ENCODE measurements around the gene TFAP2B.
A peak's percentile ranks its signal among the peaks of the same experiment; 100 is the strongest.

TFAP2B gene

DNA sequence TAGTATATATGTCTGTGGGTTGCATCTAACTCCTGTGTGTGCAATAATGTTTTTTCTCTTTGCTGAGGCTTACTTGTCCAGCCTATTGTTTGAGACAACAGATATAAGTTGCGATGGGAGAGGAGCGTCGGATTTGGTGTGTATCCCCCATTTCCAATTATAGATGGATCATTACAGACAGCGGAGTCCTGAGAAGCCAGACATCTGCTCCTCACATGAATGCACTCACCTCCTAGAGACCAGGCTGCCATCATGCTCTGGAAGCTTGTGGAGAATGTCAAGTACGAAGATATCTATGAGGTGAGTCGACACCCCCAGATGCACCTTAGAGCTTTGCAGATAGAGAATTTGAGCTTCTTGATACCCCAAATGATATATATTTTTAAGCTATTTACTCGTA is at the start of gene TFAP2B:
Gene TFAP2B (plus strand): TSS at position 199 of the 400 bp plus-strand sequence. CDS start 21 bp downstream, at position 220.
- no peaks in the 10 kb centered on the region for H3K36me3 Mint-ChIP-seq
- no peak within 1 kb of the TSS for H3K27ac Mint-ChIP-seq
- H3K9me3 Mint-ChIP-seq (ENCODE audit: low read depth): no peaks in the 10 kb centered on the region
- H3K27me3 Mint-ChIP-seq: peaks cover 47% of the 10 kb centered on the region
- peaks cover 32% of the 10 kb centered on the region for H3K4me1 Mint-ChIP-seq (ENCODE audit: low read depth)
- H3K4me3 Mint-ChIP-seq: no peak within 1 kb of the TSS

DNA sequence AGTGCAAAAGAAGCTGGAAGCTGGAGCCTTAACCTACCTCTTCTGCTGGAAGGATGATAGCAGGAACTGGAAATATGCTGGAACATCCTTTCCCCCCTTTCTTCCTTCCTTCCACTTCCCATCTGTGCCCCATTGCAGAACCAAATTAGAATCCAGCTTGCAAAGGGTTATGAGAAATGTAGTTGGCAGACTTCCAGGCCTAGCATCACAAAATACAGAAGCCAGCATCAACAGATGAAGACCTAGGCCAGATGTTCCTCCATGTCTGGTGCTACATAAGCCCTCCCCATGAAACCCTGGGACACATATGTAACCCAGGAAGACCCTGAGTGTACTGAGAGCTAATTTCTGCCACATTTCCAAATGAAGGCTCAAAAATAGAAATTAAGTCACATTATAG is 40.0 kb upstream of the TFAP2B start:
- Mint-ChIP-seq H3K27ac (no peak overlapping the region), H3K4me1 (ENCODE audit: low read depth) (no peaks in the 10 kb centered on the region), H3K4me3 (no peak overlapping the region), H3K9me3 (ENCODE audit: low read depth) (peaks cover 7% of the 10 kb centered on the region), H3K36me3 (no peaks in the 10 kb centered on the region), H3K27me3 (peaks cover 3% of the 10 kb centered on the region)

DNA sequence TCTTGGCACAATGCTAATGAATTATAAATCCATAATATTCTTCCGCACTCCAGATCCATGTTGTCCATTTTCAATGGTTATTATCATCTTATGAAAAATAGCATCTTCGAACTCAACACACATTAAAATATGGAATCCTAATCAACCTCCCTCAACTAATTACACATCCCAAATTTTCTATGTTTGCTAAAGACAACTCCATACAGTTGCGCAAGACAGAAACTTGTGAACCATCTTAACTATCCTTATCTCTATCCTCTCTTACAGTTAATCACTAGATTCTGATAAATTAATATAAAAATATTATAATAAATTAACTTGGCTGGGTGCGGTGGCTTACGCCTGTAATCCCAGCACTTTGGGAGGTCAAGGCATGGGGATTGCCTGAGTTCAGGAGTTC is 38.3 kb upstream of the TFAP2B start:
- H3K9me3 Mint-ChIP-seq (ENCODE audit: low read depth): peaks cover 7% of the 10 kb centered on the region
- peaks cover 3% of the 10 kb centered on the region for H3K27me3 Mint-ChIP-seq
- H3K4me1 Mint-ChIP-seq (ENCODE audit: low read depth): no peaks in the 10 kb centered on the region
- no peak overlapping the region for H3K27ac Mint-ChIP-seq
- no peaks in the 10 kb centered on the region for H3K36me3 Mint-ChIP-seq
- no peak overlapping the region for H3K4me3 Mint-ChIP-seq

- Mint-ChIP-seq H3K27ac (no peak overlapping the region), H3K27me3 (peaks cover 6% of the 10 kb centered on the region), H3K9me3 (ENCODE audit: low read depth) (no peaks in the 10 kb centered on the region), H3K4me3 (no peak overlapping the region), H3K36me3 (no peaks in the 10 kb centered on the region), H3K4me1 (ENCODE audit: low read depth) (no peaks in the 10 kb centered on the region)
Observed at GRCh38 chr6:50785921-50786320, 32.8 kb upstream of the TFAP2B start.

DNA sequence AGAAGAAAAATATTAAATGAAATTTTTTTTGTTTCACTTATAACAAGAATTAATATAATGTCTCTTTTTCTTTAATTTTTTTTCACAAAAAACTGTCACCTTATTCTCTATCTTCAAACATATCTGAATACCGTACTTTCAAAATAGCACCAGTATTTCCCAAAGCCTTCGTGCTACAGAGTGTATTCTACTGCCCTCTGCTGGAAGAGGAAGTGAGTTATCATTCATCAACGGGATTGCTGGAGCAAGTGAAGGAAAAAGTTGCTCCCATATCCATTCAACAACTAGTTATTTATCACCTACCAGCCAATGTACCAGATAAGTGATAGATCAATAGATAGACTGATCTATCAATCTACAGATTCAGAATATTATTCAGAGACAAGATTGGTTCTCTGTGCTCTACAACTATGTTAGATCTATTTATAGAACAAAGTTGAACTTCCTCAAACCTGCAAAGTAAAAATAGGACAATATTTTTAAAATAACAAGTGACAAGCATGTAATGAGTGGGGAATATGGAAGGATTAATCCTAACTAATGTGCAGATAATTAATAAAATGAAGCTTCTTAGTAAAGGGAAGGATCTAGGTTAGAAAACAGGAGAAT is 26.7 kb upstream of the TFAP2B start:
- no peak overlapping the region for H3K4me3 Mint-ChIP-seq
- H3K4me1 Mint-ChIP-seq (ENCODE audit: low read depth): no peaks in the 10 kb centered on the region
- no peaks in the 10 kb centered on the region for H3K36me3 Mint-ChIP-seq
- no peak overlapping the region for H3K27ac Mint-ChIP-seq
- H3K27me3 Mint-ChIP-seq: peaks cover 3% of the 10 kb centered on the region
- H3K9me3 Mint-ChIP-seq (ENCODE audit: low read depth): no peaks in the 10 kb centered on the region

DNA sequence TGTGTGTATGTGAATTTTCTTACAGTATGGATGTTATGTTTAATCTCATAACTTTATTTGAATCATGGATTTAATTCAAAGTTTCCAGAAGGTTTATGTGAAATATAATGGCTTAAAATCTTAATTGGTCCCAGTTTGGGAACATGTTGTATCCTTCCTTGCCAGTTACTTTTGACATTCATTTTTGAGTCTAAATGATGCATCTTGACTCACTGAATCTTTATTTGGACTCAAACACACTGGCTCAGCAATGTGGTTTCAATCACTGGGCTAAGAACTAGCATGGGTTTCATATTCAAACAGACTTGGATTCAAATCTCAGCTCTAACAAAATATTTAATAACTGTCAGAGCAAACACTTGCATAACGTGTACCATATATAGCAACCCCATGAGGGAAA is 25.9 kb upstream of the TFAP2B start:
- no peaks in the 10 kb centered on the region for H3K4me1 Mint-ChIP-seq (ENCODE audit: low read depth)
- H3K36me3 Mint-ChIP-seq: no peaks in the 10 kb centered on the region

GRCh38 chr6:50795574-50795973 is 23.1 kb upstream of the TFAP2B start:
- Mint-ChIP-seq H3K4me3 (no peak overlapping the region), H3K9me3 (ENCODE audit: low read depth) (no peaks in the 10 kb centered on the region), H3K27ac (no peak overlapping the region), H3K27me3 (peaks cover 2% of the 10 kb centered on the region), H3K4me1 (ENCODE audit: low read depth) (no peaks in the 10 kb centered on the region), H3K36me3 (no peaks in the 10 kb centered on the region)

More for the DNA sequence above, 25.9 kb upstream of the TFAP2B start:
- Mint-ChIP-seq H3K4me3 (no peak overlapping the region), H3K27ac (no peak overlapping the region), H3K9me3 (ENCODE audit: low read depth) (no peaks in the 10 kb centered on the region), H3K27me3 (peaks cover 3% of the 10 kb centered on the region)

DNA sequence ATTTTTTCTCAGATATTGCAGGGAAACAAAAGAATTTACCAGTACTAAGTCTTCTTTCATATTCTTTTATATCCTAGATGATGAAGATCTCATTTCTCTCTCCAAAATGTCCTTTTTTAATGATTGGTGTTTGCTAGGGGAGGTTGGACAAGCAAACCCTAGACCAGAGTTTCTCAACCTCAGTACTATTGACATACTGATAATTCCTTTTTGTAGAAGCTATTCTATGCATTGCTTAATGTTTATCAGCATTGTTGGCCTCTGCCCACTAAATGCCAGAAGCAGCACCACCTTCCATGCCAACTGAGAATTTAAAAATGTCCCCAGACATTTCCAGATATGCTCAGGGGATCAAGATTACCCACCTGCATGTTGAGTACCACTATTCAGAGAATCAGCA is 14.4 kb upstream of the TFAP2B start:
- H3K4me3 Mint-ChIP-seq: no peak overlapping the region
- H3K27me3 Mint-ChIP-seq: peaks cover 6% of the 10 kb centered on the region
- no peak overlapping the region for H3K27ac Mint-ChIP-seq
- H3K9me3 Mint-ChIP-seq (ENCODE audit: low read depth): no peaks in the 10 kb centered on the region
- H3K4me1 Mint-ChIP-seq (ENCODE audit: low read depth): no peaks in the 10 kb centered on the region
- no peaks in the 10 kb centered on the region for H3K36me3 Mint-ChIP-seq

- Mint-ChIP-seq H3K36me3 (no peaks in the 10 kb centered on the region), H3K9me3 (ENCODE audit: low read depth) (no peaks in the 10 kb centered on the region), H3K27me3 (peaks cover 5% of the 10 kb centered on the region), H3K4me1 (ENCODE audit: low read depth) (no peaks in the 10 kb centered on the region), H3K27ac (no peak overlapping the region), H3K4me3 (no peak overlapping the region)
Observed at GRCh38 chr6:50807035-50807434, 11.6 kb upstream of the TFAP2B start.

GRCh38 chr6:50815436-50816114 is 3.1 kb upstream of the TFAP2B start:
- peaks cover 21% of the 10 kb centered on the region for H3K4me1 Mint-ChIP-seq (ENCODE audit: low read depth)
- H3K27me3 Mint-ChIP-seq: peaks cover 33% of the 10 kb centered on the region
- H3K4me3 Mint-ChIP-seq: peak overlapping the region; percentile 90
- no peaks in the 10 kb centered on the region for H3K36me3 Mint-ChIP-seq
- no peaks in the 10 kb centered on the region for H3K9me3 Mint-ChIP-seq (ENCODE audit: low read depth)
- H3K27ac Mint-ChIP-seq: no peak overlapping the region

DNA sequence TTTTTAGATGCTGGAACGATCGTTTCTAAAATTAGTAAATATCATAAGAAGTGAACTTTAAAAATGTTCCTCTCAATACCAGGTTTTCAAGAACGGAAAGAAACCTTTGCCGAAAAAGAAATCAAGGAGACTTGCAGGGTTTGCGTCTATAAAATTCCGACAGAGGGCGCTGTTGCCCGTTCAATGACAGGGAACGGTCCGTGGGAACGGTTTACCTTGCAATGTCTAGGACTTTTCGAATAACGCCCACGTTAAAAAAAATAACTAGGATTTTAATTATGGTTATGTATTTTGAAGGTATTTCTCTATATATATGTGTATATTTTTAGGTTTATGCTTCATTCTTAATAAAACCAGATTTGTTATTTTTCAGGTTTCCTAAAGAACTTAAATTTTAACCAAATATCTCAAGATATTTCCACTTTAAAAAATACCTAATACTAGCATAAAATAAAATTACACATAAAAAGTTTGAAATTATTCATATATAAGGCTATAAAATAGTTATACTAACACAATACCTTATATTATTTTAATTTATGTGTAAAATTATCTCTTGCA is 2.5 kb upstream of the TFAP2B start:
- no peaks in the 10 kb centered on the region for H3K36me3 Mint-ChIP-seq
- H3K4me1 Mint-ChIP-seq (ENCODE audit: low read depth): peaks cover 25% of the 10 kb centered on the region
- peaks cover 34% of the 10 kb centered on the region for H3K27me3 Mint-ChIP-seq
- H3K27ac Mint-ChIP-seq: no peak overlapping the region
- peak overlapping the region; percentile 90 for H3K4me3 Mint-ChIP-seq
- no peaks in the 10 kb centered on the region for H3K9me3 Mint-ChIP-seq (ENCODE audit: low read depth)

GRCh38 chr6:50816947-50817645 is 1.6 kb upstream of the TFAP2B start:
- Mint-ChIP-seq H3K27me3 (peaks cover 41% of the 10 kb centered on the region), H3K27ac (no peak overlapping the region), H3K36me3 (no peaks in the 10 kb centered on the region), H3K4me3 (no peak overlapping the region), H3K4me1 (ENCODE audit: low read depth) (peaks cover 31% of the 10 kb centered on the region), H3K9me3 (ENCODE audit: low read depth) (no peaks in the 10 kb centered on the region)

DNA sequence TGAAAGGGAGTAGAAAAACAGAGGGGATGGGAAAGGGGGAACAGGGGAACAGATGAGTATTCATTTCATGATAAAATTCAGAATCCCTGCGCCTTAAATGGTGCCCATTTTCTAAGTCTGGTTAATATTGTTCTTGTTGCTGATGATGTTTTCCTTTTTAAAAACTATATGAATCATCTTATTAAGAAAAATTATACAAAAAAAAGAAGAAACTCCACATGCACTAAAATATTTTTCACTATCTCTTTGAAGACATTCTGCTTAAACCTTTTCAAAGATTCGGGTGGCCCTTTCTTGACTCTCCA is 1.1 kb upstream of the TFAP2B start:
- no peaks in the 10 kb centered on the region for H3K36me3 Mint-ChIP-seq
- H3K4me1 Mint-ChIP-seq (ENCODE audit: low read depth): peaks cover 32% of the 10 kb centered on the region
- no peak overlapping the region for H3K4me3 Mint-ChIP-seq
- H3K9me3 Mint-ChIP-seq (ENCODE audit: low read depth): no peaks in the 10 kb centered on the region
- peaks cover 42% of the 10 kb centered on the region for H3K27me3 Mint-ChIP-seq
- no peak overlapping the region for H3K27ac Mint-ChIP-seq

DNA sequence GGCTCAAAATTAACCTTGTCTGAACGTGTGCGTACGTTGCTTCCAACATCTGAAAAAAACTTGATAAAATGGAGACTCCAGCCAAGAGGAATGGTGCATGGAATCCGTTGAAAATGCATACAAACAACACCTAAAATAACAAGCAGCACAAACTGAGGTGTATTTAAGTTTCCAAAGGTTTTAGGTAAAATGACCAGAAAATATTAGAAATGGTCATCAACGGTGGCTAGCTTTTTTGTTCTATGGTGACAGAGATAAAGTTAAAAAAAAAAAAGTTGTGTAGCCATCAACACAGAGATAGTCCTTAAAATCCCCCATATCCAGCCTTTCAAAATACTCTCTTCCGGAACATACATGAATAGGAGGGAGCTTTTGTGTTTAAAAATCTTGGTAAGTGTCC is 651 bp upstream of the TFAP2B start:
- H3K27me3 Mint-ChIP-seq: peaks cover 44% of the 10 kb centered on the region
- no peaks in the 10 kb centered on the region for H3K36me3 Mint-ChIP-seq
- H3K4me3 Mint-ChIP-seq: no peak overlapping the region
- H3K4me1 Mint-ChIP-seq (ENCODE audit: low read depth): peaks cover 32% of the 10 kb centered on the region
- H3K9me3 Mint-ChIP-seq (ENCODE audit: low read depth): no peaks in the 10 kb centered on the region
- H3K27ac Mint-ChIP-seq: no peak overlapping the region

GRCh38 chr6:50819466-50819903 is 814 bp downstream of the TFAP2B start:
- H3K4me1 Mint-ChIP-seq (ENCODE audit: low read depth): peaks cover 32% of the 10 kb centered on the region
- no peak overlapping the region for H3K27ac Mint-ChIP-seq
- no peaks in the 10 kb centered on the region for H3K9me3 Mint-ChIP-seq (ENCODE audit: low read depth)
- peaks cover 51% of the 10 kb centered on the region for H3K27me3 Mint-ChIP-seq
- no peak overlapping the region for H3K4me3 Mint-ChIP-seq
- no peaks in the 10 kb centered on the region for H3K36me3 Mint-ChIP-seq

Measured in activated naive CD8-positive, alpha-beta T cell (primary cell).